H1 (cell line): Measurements from ENCODE around the gene ATG16L2. TPM values are rescaled to one million over a fixed set of nuclear protein-coding genes. Genes with fewer than 3 reads are reported as not detected.

Source experiments
- BACH1 ChIP-seq: IDR thresholded peaks from 2 replicates; pipeline ENCODE4 v1.6.1; 2012; ENCODE audit warnings: low read length, improper control_type of control experiment
- BCL11A ChIP-seq, 2 experiments: IDR thresholded peaks; one replicate each; pipeline ENCODE4 v1.6.1; 2011; ENCODE audit warnings: low read depth in 2 of 2, low read length in 2 of 2, mild to moderate bottlenecking in 2 of 2
- CHD7 ChIP-seq: fragments of 300-600 bp; sonication (generic); IDR thresholded peaks from 2 replicates; pipeline ENCODE4 v1.7.1; 2012; ENCODE audit warnings: low read length, moderate library complexity, mild to moderate bottlenecking, inconsistent platforms; ENCODE audit not compliant: insufficient replicate concordance
- CTBP2 ChIP-seq: IDR thresholded peaks from 2 replicates; pipeline ENCODE4 v1.7.0; 2011; ENCODE audit warnings: borderline replicate concordance, mild to moderate bottlenecking, moderate library complexity, mixed read lengths, low read length; ENCODE audit not compliant: insufficient read depth, insufficient read length
- CTCF ChIP-seq, 3 experiments: IDR thresholded peaks; 1 replicate in 2 of 3; 2 replicates in 1 of 3; pipeline versions ENCODE4 v1.5.1 to v1.6.1; 2011; ENCODE audit warnings: low read length in 3 of 3, mild to moderate bottlenecking in 3 of 3, inconsistent platforms in 2 of 3, low read depth in 1 of 3, moderate library complexity in 1 of 3; ENCODE audit not compliant: insufficient read depth in 1 of 3; ENCODE audit errors: control extremely low read depth in 1 of 3
- NANOG ChIP-seq: IDR thresholded peaks from 2 replicates; pipeline ENCODE4 v1.6.1; 2011; ENCODE audit warnings: low read length, low read depth, mild to moderate bottlenecking, inconsistent platforms; ENCODE audit not compliant: insufficient read depth, poor library complexity, severe bottlenecking
- SAP30 ChIP-seq: fragments of 300-600 bp; sonication (generic); IDR thresholded peaks from 2 replicates; pipeline ENCODE4 v1.7.1; 2012; ENCODE audit warnings: low read length, moderate library complexity, mild to moderate bottlenecking, inconsistent platforms; ENCODE audit not compliant: insufficient read depth, insufficient replicate concordance
- polyA plus RNA-seq, 7 experiments: library from polyadenylated mRNA; depleted of rRNA in 3 of 7; stranded (reverse) in 5 of 7; unstranded in 2 of 7; fragments of >200 nt in 5 of 7; fragments of 200-250 nt in 2 of 7; gene quantifications; 1 replicate in 5 of 7; 2 replicates in 1 of 7; 4 replicates in 1 of 7; pipeline versions ENCODE4 v1.2.1 to v1.2.3, GENCODE V29; 2011 to 2013; ENCODE audit warnings: missing spikeins in 2 of 7, mixed read lengths in 2 of 7
- total RNA-seq: library from RNA; stranded (reverse); fragmentation: NEBNext Ultra II Directional; extraction: Animal tissue kit (Norgen Biotek cat#: 25700); gene quantifications from 2 replicates; pipeline ENCODE4 v1.2.1, GENCODE V29; 2021

Gene ATG16L2
- total and polyA plus RNA-seq, 2 of the 8 experiments (the other 6 are each of a cell fraction or from before 2014, with no cell fraction given), result 11.0 to 18.5 TPM

GRCh38 chr11:72789493-72790131 lies 24.6 kb upstream of the ATG16L2 start (continued):
- TF ChIP-seq CHD7 (no peak), CTCF (IDR thresholded peaks at IDR 0.05; ENCODE audit: control extremely low read depth in 1 of 3, insufficient read depth in 1 of 3, low read depth in 1 of 3, low read length in 3 of 3) (no peak), SAP30 (no peak), CTBP2 (no peak), NANOG (no peak), BCL11A (IDR thresholded peaks at IDR 0.05; ENCODE audit: low read depth in 2 of 2, low read length in 2 of 2) (no peak), BACH1 (no peak)
